GM18499 (cell line): ENCODE data around the gene LPIN2.
"Not testable (repeated sequence)": the region's sequence is repeated elsewhere in the genome, so short reads cannot be mapped to it uniquely, and the experiment has no call there.

Experiments used
- ATAC-seq: cut with Tn5 transposase; IDR thresholded peaks from one replicate; pipeline ENCODE4 v1.9.1; 2021; ENCODE audit warnings: moderate number of reproducible peaks; ENCODE audit not compliant: insufficient read depth, unreplicated experiment

The LPIN2 gene, protein sequence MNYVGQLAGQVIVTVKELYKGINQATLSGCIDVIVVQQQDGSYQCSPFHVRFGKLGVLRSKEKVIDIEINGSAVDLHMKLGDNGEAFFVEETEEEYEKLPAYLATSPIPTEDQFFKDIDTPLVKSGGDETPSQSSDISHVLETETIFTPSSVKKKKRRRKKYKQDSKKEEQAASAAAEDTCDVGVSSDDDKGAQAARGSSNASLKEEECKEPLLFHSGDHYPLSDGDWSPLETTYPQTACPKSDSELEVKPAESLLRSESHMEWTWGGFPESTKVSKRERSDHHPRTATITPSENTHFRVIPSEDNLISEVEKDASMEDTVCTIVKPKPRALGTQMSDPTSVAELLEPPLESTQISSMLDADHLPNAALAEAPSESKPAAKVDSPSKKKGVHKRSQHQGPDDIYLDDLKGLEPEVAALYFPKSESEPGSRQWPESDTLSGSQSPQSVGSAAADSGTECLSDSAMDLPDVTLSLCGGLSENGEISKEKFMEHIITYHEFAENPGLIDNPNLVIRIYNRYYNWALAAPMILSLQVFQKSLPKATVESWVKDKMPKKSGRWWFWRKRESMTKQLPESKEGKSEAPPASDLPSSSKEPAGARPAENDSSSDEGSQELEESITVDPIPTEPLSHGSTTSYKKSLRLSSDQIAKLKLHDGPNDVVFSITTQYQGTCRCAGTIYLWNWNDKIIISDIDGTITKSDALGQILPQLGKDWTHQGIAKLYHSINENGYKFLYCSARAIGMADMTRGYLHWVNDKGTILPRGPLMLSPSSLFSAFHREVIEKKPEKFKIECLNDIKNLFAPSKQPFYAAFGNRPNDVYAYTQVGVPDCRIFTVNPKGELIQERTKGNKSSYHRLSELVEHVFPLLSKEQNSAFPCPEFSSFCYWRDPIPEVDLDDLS

DNA sequence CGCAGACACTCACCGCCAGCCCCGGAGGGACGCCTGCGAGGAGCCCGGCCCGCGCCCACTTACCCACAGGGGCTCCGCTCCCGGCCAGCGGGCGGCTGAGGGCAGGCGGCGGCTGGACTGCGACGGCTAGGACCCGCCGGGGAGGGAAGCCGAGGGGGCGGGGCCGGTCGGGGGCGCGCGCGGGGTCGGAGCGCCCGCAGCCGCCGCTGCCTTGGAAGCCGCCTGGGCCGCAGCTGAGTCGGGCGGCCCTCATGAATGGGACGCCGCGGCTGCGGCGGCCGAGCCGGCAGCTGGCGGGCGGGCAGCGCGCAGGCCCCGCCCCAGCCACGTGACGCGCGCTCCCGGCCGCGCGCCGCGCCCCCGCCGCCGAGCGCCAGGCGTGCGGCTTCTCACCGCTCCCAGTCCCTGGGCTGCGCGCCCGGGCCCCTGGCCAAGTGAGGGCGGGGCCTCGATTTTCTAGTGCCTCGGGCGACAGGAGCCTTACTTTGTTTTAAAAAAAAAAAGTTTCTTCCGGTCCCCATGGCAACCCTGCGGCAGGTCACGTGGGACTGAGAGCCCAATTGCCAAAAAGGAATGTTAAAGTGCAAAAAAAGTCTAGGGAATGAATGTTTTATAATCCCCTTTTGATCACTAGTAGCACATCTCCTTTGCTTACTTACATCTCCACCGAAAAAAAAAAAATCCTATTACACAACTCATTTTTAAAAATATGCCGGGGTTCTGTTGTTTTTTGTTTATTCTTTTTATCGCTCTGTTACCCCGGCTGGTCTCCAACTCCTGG, at the start of gene LPIN2:
LPIN2 (minus strand) TSS at position 121 of the 781 bp plus-strand sequence. CDS start 52,304 bp downstream, outside the sequence.
- peak; percentile 71 for ATAC-seq

DNA sequence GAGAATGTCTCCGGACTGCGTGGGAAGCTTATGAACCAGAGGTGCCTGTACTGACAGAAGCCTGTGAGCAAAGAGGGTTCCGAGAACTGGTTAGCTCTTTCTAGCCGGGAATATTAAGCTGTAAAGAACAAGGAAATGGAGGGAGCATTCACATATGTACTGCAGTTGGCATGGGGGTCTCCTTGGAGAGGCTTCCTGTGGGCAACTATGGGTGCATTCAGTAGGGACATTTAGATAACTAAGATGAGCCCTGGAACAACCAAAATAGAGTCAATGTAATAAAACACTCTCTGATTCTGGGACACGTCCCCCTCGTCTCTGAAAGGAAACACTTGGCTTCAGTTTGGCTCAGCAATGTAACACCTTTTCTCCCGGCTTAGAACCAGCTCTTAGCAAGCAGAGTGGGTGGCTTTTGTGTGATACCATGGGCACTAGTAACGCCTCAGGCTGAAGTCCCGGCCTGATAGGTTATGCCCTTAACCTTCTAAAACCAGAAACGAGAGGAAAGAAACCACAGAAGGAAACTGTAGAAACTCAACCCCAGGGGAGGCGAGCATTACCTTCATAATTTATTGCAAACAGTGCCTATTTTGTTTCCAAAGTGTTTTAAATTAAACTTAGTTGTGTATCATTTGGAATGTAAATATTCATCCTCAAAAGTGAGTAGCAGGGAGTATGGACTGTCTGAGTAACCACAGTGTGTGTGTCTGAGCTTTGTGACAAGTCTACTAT, 48.8 kb upstream of the LPIN2 start:
- ATAC-seq: no peak

DNA sequence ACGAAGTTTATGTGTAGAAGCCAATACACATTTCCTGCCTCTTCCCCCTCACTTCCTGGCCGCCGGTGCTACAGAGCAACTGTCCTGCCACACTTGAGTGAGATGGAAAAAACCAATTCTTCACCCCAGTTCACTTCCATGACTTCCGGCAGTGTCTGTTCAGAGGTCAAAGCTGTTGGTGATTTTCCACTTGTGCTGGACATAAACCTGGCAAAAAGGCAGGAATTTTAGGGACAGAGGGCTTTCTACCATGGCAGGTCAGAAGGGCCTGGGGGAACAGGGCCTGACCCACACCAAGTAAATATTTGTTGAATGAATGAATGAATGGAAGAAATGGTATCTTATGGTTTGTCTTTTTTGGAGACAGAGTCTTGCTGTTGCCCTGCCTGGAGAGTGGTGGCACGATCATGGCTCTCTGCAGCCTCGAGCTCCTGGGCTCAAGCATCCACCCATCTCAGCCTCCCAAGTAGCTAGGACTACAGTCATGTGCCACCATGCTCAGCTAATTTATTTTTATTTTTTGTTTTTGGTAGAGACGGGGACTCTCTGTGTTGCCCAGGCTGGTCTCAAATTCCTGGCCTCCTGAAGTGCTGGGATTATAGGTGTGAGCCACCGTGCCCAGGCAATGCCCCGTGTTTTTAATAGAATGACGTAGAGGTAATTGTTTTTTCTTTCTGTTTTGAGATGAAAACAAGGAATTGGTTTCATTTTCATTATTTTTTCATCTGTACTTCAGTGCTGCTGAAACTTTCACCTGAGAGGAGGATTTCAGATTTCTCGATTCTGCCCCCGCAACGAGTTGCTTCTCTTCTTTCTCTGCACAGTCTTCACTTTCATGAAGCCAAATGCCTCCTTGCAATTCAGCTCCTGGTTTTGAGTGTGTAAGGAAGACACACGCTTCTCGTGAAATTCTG, 48.0 kb upstream of the LPIN2 start:
- no peak for ATAC-seq

DNA sequence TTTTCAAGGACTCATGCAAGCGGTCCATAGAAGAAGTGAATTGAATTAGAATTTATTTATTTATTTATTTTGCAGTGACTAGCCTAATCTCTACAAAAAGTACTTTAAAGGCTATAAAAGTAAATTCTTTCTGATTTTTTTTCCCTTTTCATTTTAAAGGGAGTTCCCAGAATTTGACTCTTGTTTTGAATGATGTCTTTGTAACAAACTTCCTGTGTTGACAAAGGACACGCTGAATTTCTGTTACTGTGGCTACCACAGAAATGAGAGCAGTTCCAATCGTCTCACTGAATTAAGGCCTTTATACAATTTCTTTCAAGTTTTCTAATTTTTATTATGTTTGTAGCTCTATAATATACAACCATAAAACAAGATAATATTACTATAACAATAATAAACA, 46.3 kb upstream of the LPIN2 start:
- no peak for ATAC-seq

DNA sequence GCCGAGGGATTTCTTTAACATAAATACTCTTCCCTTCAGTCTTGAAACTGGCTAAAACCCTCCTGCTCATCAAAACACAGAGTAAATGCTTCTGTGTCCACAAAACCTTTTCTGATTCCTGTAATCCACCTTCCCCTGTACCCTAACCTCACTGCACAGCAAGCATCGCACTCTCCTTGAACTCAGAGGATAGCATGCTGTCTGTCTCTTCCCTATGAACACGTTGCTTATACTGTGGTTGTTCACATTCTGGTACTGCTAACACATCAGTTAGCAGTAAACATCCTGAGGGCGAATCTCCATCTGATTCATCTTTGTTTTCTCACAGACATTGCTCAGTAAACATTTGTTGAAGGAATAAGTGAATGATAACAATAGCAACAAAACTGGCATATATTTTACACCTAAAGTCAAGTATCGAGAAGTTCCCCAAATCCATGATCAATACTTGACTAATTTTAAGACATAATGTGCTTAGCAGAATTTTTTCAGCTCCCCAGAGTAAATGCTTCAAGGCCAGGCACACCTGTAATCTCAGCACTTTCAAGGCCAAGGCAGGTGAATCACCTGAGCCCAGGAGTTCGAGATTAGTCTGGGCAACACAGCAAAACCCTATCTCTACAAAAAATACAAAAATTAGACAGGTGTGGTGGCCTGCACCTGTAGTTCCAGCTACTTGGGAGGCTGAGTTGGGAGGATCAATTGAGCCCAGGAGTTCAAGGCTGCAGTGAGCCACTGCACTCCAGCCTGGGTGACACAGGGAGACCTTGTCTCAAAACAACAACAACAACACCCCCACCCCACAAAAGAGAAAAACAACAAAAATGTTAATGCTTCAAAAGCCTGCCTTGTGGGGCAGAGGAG, 45.6 kb upstream of the LPIN2 start:
- ATAC-seq: no peak

DNA sequence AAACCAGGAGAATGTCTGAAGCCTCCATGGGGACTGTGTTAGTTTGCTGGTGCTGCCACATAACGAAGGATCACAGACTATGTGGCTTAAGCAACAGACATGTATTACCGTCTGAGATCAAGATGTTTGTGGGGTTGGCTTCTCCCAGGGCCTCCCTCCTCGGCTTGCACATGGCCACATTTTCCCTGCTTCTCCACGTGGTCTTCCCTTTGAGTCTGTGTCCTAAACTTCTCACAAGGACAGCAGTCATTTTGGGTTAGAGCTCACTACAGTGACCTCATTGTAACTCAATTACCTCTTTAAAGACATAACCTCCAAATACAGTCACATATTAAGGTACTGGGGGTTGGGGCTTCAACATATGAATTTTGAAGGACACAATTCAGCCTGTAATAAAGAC, 44.6 kb upstream of the LPIN2 start:
- ATAC-seq: no peak

DNA sequence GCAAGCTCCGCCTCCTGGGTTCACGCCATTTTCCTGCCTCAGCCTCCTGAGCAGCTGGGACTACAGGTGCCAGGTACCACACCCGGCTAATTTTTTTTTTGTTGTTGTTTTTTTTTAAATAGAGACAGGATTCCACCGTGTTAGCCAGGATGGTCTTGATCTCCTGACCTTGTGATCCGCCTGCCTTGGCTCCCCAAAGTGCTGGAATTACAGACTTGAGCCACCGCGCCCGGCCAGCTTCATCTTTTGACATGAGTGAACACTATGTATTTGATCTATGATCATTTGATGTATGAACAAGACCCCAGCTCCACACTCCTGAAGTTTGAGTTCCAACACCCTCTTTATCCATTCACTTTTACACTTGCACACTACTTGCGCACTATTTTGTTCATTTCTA, 43.4 kb upstream of the LPIN2 start:
- ATAC-seq: no peak

DNA sequence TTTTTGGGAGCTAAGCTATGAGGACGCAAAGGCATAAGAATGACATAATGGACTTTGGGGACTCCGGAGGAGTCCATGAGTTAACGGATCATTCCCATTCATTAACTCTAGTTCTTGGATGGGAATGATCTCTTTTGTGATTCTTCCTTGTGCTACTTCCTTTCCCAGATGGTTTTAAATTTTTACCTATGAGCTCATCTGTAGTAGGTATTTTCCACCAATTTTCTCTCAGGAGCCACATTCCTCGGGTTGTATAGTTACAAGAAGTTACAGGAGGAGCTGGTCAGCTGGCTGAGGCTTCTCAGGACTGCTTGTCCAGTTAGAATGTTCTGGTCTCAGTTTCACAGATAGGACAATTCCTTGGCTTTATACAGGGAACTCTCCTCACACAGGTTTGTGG, 42.9 kb upstream of the LPIN2 start:
- no peak for ATAC-seq

DNA sequence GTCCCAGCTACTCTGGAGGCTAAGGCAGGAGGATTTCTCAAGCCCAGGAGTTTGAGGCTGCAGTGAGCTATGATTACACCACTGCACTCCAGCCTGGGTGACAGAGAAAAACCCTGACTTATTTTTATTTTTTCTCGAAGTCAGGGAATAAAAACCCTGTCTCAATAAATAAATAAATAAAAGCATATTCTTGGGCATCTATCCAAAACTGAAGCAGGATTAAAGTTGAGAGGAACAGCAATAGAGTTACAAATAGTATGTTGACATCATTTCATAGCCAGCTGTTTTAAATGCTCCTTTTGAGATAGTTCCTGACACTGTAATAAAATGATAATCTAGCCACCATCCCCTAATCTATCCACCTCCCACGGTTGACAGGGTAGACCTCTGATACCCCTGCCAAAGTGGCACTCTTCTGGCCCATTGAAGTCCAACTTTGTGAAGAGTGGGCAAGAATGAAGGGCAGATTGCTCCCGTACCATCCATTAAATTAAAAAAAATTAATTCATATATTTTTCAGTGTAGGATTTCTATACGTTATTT, 42.3 kb upstream of the LPIN2 start:
- no peak for ATAC-seq

DNA sequence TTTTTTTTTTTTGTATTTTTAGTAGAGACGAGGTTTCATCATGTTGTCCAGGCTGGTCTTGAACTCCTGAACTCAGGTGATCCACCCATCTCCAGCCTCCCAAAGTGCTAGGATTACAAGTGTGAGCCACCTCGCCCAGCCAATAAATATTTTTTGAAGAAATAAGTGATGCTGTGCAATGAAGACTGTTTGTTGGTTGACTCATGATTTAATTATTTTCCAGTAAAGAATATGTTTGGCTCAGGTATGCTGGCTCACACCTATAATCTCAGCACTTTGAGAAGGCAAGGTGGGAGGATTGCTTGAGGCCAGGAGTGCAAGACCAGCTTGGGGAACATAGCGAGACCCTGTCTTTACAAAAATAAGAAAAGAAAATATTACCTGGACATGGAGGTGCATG, 41.8 kb upstream of the LPIN2 start:
- ATAC-seq: no peak

DNA sequence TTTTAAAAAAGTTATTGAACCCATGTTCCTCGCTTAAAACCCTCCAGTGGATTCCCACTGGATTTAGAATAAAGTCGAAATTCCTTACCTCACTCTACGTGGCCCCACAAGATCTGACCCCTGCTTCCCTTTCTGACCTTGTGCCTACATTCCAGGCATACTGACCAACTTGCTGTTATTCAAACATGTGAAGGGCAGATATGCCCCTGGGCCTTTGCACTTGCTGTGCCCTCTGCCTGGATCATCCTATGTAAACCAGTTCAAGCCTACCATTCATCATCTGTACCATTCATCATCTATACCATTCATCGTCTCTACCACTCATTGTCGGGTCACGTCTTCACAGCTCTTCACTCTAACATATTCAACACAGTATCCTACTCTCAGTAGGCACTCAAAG, 41.3 kb upstream of the LPIN2 start:
- no peak for ATAC-seq

DNA sequence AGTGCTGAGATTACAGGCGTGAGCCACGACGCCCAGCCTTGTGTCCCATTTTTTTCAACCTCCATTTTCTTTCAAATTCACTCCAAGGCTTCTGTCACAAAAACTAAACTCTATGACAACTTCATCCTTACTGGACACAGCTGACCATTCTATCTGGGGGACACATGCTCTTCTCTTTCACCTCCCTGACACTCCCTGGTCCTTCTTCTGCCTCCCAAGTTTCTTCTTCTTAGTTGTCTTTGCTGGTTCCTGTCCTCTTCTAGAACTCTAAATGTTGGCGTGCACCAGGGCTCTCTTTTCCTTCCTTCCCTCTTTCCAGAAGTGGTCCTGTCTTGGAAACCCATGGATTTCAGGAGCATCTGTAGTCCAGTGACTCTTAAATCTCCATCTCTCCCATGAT, 40.1 kb upstream of the LPIN2 start:
- ATAC-seq: no peak

DNA sequence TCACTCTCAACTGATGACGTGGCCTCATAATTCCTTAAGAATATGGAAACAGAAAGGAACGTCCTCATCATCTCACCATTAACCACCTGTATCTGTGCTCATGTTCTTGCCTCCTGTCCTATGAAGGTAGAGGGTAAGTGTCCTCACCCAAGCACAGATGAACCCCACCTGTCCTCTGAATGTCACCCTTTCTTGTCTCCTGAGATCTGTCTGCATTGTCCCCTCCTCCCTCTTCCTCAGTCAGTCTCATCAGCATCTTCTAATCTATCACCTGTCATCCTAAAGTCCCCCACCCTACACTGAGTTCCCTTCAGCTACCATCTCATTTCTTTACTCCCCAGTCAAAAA, 39.4 kb upstream of the LPIN2 start:
- ATAC-seq: no peak

DNA sequence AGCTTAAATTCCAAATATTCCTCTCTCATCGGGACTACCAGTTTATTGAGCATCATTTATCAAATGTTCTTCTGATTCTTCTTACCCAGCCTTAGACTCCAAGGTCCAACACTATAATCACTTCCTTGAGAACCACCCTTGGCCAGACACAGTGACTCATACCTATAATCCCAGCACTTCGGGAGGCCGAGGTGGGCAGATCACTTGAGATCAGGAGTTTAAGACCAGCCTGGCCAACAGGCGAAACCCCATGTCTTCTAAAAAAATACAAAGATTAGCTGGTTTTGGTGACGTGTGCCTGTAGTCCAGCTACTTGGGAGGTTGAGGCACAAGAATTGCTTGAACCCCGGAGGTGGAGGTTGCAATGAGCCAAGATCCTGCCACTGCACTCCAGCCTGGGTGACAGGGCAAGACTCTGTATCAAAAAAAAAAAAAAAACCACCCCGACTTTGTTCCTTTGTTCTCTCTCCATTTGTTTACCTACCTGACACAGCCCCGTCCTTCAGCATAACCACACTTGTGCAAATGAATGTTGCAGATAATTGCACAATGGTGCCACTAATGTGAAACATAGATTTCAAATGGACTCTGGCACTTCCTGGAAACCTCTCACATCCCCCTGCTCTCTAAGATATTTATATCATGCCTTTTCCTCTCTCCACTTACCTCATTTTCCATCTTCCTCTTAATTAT, 38.9 kb upstream of the LPIN2 start:
- no peak for ATAC-seq

DNA sequence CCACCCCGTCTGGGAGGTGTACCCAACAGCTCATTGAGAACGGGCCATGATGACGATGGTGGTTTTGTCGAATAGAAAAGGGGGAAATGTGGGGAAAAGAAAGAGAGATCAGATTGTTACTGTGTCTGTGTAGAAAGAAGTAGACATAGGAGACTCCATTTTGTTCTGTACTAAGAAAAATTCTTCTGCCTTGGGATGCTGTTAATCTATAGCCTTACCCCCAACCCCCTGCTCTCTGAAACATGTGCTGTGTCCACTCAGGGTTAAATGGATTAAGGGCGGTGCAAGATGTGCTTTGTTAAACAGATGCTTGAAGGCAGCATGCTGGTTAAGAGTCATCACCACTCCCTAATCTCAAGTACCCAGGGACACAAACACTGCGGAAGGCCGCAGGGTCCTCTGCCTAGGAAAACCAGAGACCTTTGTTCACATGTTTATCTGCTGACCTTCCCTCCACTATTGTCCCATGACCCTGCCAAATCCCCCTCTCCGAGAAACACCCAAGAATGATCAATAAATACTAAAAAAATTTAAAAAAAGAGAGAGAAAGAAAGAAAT, 37.0 kb upstream of the LPIN2 start:
- ATAC-seq: not testable (repeated sequence)

DNA sequence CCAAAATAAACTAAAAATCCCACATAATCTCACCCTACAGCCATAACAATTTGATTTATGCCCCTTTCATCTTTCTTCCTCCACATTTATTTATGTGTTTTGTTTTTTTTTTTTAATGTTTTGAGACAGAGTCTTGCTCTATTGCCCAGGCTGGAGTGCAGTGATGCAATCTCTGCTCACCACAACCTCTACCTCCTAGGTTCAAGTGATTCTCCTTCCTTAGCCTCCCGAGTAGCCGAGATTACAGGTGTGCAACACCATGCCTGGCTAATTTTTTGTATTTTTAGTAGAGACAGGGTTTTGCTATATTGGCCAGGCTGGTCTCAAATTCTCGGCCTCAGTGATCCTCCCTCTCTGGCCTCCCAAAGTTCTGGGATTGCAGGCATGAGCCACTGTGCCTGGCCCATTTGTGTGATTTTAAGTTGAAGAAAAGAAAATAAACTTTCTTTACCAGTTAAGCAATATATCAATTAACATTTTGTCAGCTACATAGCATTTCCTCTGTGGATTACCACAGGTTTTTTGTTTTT, 35.9 kb upstream of the LPIN2 start:
- ATAC-seq: no peak

DNA sequence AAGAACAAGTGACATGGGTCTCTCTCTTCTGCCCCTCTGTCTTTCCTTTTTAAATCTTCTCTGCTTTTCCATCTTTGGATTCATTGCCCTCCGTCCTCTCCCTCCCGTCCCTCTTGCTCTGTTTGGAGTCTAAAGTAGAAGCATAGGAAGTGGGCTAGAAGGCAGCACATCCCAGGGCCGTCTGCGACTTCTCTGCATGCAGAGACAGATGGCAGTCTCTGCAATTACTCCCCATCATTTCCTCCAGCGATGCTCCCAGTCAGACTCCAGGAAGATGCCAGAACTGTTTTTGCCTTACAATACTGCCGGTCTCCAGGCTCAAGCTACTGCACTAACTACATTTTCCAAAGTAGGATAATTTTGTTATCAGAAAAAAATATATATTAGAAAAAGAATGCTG, 35.2 kb upstream of the LPIN2 start:
- no peak for ATAC-seq
